Mucosa of stomach (tissue), 1 donor: ENCODE results near the gene TRAPPC2L.

Experiments used
- H3K27me3 ChIP-seq: one replicate; pipeline ENCODE4 v1.7.0; 2013; ENCODE audit warnings: mild to moderate bottlenecking, low read length; ENCODE audit not compliant: control insufficient read depth, insufficient read depth
- H3K36me3 ChIP-seq: one replicate; pipeline ENCODE4 v1.7.0; 2013; ENCODE audit warnings: low read length; ENCODE audit not compliant: control insufficient read depth, insufficient read depth
- H3K4me1 ChIP-seq: one replicate; pipeline ENCODE4 v1.7.0; 2013; ENCODE audit warnings: mild to moderate bottlenecking, low read length; ENCODE audit not compliant: control insufficient read depth, insufficient read depth
- H3K4me3 ChIP-seq: one replicate; pipeline ENCODE4 v1.7.0; 2013; ENCODE audit warnings: low read length
- H3K9ac ChIP-seq: one replicate; pipeline ENCODE4 v1.7.0; 2013; ENCODE audit warnings: mild to moderate bottlenecking, low read length, moderate library complexity
- H3K9me3 ChIP-seq: one replicate; pipeline ENCODE4 v1.7.0; 2013; ENCODE audit warnings: mild to moderate bottlenecking, low read length, moderate library complexity; ENCODE audit not compliant: control insufficient read depth
- donor health status: Pancreatic carcinoma.

The TRAPPC2L gene

DNA sequence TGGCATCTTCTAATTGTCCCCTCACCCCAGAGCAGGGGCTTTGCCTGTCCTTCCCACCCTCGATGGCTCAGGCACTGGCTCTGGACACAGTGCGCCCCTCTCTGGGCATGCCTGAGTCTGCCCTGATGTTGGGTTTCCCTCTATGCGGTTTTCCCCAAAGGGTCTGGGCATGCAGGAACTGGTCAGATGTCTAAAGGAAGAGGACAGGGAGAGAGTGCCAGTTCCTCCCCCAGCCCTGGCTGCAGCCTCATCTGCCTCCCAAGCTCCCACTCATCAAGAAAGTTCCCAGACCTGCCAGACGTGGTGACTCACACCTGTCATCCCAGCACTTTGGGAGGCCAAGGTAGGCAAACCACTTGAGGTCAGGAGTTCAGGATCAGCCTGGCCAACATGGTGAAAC is 50.8 kb downstream of the TRAPPC2L start:
- Histone ChIP-seq H3K27me3 (no peaks in the 10 kb centered on the region), H3K36me3 (no peaks in the 10 kb centered on the region), H3K4me1 (no peaks in the 10 kb centered on the region), H3K4me3 (no peak overlapping the region), H3K9ac (no peak overlapping the region), H3K9me3 (no peaks in the 10 kb centered on the region)

DNA sequence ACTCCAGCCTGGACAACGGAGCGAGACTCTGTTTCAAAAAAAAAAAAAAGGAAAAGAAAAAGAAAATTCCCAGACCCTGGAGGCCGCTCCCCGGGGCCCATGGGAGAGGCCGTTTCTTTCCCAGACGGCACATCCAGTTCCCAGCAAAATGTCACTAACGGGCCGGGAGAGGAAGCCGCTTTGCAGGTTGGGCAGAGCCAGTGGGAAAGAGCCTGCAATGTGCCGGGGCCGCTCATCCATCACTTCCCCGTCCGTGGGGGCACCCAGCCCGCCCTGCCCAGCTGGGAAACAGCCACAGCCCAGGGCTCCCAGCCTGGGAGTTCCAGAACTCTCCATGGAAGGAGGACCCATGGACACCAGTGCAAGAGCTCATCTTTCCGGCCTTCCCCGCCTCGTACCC is 51.4 kb downstream of the TRAPPC2L start:
- no peak overlapping the region for H3K4me3 ChIP-seq
- no peaks in the 10 kb centered on the region for H3K4me1 ChIP-seq
- H3K9ac ChIP-seq, result no peak overlapping the region
- H3K27me3 ChIP-seq, result no peaks in the 10 kb centered on the region
- H3K9me3 ChIP-seq, result no peaks in the 10 kb centered on the region
- H3K36me3 ChIP-seq, result no peaks in the 10 kb centered on the region

DNA sequence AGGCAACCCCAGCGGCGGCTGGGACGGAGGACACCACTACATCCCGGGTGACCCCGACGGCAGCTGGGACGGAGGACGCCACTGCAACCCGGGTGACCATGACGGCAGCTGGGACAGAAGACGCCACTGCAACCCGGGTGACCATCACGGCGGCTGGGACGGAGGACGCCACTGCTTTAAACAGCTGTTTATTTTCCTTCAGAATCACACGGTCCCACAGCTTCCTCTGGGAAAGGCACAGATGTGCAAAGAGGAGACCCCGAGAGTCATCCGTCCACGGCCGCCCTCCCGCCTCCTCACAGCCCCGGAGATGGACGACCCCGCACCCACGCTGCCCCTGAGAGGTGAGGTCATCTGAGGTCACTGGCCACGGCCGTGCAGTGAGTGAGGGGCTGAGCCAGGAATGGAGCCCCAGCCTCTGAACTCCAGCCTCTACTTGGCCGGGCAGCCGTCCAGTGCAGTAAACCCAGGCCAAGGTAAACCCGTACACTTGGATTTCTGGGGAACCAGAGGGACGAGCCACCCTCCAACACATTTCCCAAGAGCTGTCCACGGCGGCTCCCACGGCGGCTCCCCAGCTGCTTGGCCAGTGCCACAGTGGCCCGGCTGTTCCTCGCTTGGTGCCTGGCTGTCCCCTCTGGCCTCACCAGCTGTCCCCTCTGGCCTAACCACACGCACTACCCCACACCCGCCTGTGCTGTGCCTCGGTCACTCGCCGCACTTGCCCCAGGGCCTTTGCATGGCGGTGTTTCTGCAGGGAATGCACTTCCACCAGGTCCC is 52.7 kb downstream of the TRAPPC2L start:
- peaks cover 2% of the 10 kb centered on the region for H3K4me1 ChIP-seq
- H3K9me3 ChIP-seq, result no peaks in the 10 kb centered on the region
- H3K4me3 ChIP-seq, result no peak overlapping the region
- no peak overlapping the region for H3K9ac ChIP-seq
- H3K27me3 ChIP-seq, result no peaks in the 10 kb centered on the region
- H3K36me3 ChIP-seq, result no peaks in the 10 kb centered on the region

DNA sequence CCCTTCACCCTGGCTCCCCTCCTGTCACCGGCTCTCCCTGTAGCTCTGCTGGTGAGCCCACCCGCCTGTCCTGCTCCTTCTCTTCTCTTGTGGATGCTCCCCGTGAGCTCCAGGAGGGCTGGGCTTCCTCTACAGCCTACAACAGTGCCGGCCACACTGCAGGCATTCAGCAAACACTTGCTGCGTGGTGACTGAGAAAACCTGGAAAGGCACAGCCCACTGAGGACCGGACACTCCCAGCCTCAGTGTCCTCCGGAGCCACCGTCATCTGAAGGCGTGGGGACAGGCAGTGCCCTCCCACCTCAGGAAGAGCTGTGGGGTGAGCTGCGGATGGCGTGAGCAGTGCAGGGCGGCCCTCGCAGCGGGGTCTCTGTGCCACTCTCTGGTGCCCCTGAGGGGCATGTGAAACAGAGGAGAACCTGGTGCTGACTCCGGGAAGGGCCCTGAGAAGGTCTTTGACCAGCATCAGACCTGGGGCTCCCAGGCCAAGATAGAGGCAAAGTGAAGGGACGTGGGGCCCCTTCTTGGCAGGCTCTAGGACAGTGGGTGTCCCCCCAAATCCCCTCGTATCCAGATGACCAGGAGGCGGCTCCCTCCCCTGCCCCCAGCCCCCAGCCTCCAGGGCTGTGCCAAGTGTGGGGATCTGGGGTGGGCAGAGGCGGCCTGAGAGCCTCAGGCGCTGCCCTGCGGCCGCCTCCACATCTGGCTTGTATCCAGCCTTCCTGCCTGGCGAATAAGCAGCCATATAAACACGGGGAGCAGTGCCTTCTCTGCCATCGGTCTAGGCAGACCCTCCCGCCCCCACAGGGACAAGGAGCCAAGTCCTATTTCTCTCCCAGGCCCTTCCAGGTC is 53.6 kb downstream of the TRAPPC2L start:
- Histone ChIP-seq H3K4me3 (no peak overlapping the region), H3K9ac (no peak overlapping the region), H3K36me3 (no peaks in the 10 kb centered on the region), H3K9me3 (no peaks in the 10 kb centered on the region), H3K27me3 (no peaks in the 10 kb centered on the region), H3K4me1 (peaks cover 3% of the 10 kb centered on the region)

DNA sequence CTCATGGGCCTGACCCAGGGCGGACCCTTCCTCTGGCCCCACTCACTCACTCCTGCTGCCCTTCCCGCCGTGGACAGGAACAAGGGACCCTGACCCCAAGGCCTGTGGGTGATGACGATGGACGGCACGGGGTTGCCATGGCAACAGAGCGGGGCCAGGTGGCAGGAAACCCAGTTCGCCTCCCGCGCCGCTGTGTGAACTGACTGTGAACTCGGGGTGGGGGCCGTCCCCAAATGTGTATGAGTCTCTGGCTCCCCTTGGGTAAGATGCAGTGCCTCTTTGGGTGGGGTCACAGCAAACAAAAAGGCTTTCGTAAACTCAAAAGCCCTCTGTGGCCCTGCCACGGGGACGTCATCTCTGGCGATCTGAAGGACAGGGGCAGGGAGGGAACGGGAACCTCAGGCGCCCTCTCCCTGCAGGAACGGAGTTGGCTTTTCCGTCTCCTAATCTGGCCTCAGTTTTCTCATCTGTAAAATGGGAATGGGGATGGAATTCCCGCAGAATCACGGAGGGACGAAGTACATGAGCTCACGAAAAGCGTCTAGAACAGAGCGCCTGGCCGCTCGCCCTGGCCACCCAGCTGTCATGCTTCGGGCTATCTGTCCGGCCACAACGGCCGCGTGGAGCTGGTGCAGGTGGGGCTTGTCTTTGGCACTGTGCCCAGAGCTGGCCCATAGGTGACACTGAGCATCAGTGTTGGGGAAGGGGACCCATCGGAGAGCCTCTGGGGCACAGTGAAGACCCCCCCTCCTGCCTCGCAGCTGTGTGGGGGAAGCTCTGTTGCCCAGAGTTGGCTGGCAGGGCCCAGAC is 54.4 kb downstream of the TRAPPC2L start:
- Histone ChIP-seq H3K4me1 (peaks cover 3% of the 10 kb centered on the region), H3K27me3 (no peaks in the 10 kb centered on the region), H3K4me3 (no peak overlapping the region), H3K9me3 (no peaks in the 10 kb centered on the region), H3K9ac (no peak overlapping the region), H3K36me3 (no peaks in the 10 kb centered on the region)

DNA sequence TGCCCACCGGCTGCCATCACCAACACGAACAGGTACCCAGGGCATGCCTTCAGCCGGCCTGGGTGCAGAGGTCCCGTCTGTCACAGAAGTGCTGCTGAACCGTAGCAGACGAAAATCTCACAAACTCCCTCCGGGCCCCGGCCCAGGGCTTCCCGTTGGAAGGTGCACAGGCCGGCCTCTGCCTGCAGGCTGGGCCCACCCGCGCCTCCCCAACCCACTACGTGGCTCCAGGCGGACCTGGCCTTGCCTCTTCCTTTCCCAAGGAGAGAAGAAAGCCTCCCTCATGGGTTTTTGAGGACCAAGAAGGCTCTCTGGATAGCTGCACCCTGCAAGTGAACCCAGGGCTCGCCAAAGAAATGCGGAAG is 55.0 kb downstream of the TRAPPC2L start:
- Histone ChIP-seq H3K9ac (no peak overlapping the region), H3K4me1 (peaks cover 3% of the 10 kb centered on the region), H3K9me3 (no peaks in the 10 kb centered on the region), H3K27me3 (no peaks in the 10 kb centered on the region), H3K4me3 (no peak overlapping the region), H3K36me3 (no peaks in the 10 kb centered on the region)
